HepG2 (cell line): Measurements from ENCODE around the gene MUTYH. TPM values are rescaled to one million over a fixed set of nuclear protein-coding genes. Genes with fewer than 3 reads are reported as not detected.

Source experiments
- ATAC-seq: fragments of 200-7000 bp; cut with Tn5 transposase; 3 replicates; pipeline ENCODE4 v1.9.1; 2020; ENCODE audit warnings: mild to moderate bottlenecking, moderate library complexity
- BruUV-seq: library from RNA; stranded (reverse); fragments of 400-500 nt; replicated peaks from 2 replicates; lab custom pipeline; 2021; lab: Mats Ljungman, UMichigan
- CTCF ChIA-PET: fragments of 300-600 bp; formaldehyde crosslinking; extraction: SDS; loops from one replicate; lab custom pipeline; 2021; ENCODE audit warnings: low total read pairs, inconsistent platforms, low intra/inter-chr PET ratio; lab: Yijun Ruan, JAX
- POLR2A ChIA-PET: fragments of 350-600 bp; sonication (Branson Sonifier 250); formaldehyde crosslinking; loops from one replicate; lab custom pipeline; 2020; ENCODE audit warnings: antibody characterized with exemption, inconsistent platforms; lab: Yijun Ruan, JAX
- DNase-seq: peaks from one replicate; pipeline ENCODE4 v3.0.0-alpha.2; 2015; ENCODE audit warnings: low spot score
- FAIRE-seq: peaks from 3 replicates; lab custom pipeline; 2011; peaks lifted over from hg19 to GRCh38; lab: Jason Lieb, UNC
- H2AFZ ChIP-seq: one replicate; pipeline ENCODE4 v1.6.1; 2011; ENCODE audit warnings: low read length, inconsistent platforms
- H3K27ac ChIP-seq: fragments of 300-600 bp; 3 replicates; pipeline ENCODE4 v1.8.0; 2011; ENCODE audit warnings: mixed run types, mild to moderate bottlenecking, mixed read lengths, low read length, inconsistent platforms; ENCODE audit not compliant: insufficient read depth; ENCODE audit errors: extremely low read length
- H3K27me3 ChIP-seq, 2 experiments: fragments of 200-600 bp in 1 of 2; 2 replicates in 1 of 2; 3 replicates in 1 of 2; pipeline versions ENCODE4 v1.6.0 to v1.8.0; 2011; ENCODE audit warnings: low read length in 2 of 2, mild to moderate bottlenecking in 2 of 2, moderate library complexity in 2 of 2, inconsistent platforms in 1 of 2; ENCODE audit not compliant: insufficient read depth in 2 of 2, control insufficient read depth in 1 of 2
- H3K36me3 ChIP-seq, 2 experiments: fragments of 200-600 bp in 1 of 2; replicated peaks in 1 of 2; 2 replicates in 1 of 2; 3 replicates in 1 of 2; pipeline versions ENCODE4 v1.5.1 to v1.8.0; 2011; ENCODE audit warnings: low read length in 2 of 2, inconsistent platforms in 1 of 2; ENCODE audit not compliant: insufficient read depth in 2 of 2, control insufficient read depth in 1 of 2
- H3K4me1 ChIP-seq: 2 replicates; pipeline ENCODE4 v1.5.1; 2012; ENCODE audit warnings: low read length, inconsistent platforms; ENCODE audit not compliant: insufficient read depth
- H3K4me2 ChIP-seq: 2 replicates; pipeline ENCODE4 v1.6.0; 2011; ENCODE audit warnings: low read depth, low read length, inconsistent platforms
- H3K4me3 ChIP-seq, 3 experiments: fragments of 200-600 bp in 1 of 3; sonication (generic), shearing (Covaris generic) in 1 of 3; replicated peaks in 1 of 3; 2 replicates each; pipeline ENCODE4 v1.5.1; 2011 to 2016; ENCODE audit warnings: low read length in 3 of 3, inconsistent platforms in 2 of 3, low read depth in 2 of 3, mild to moderate bottlenecking in 2 of 3, control low read depth in 1 of 3, mixed read lengths in 1 of 3; ENCODE audit not compliant: insufficient read depth in 1 of 3
- H3K79me2 ChIP-seq: one replicate; pipeline ENCODE4 v1.6.1; 2011; ENCODE audit warnings: low read length, inconsistent platforms; ENCODE audit not compliant: insufficient read depth
- H3K9ac ChIP-seq: 2 replicates; pipeline ENCODE4 v1.6.0; 2011; ENCODE audit warnings: mild to moderate bottlenecking, low read depth, low read length, inconsistent platforms; ENCODE audit not compliant: insufficient read depth
- H3K9me3 ChIP-seq: 2 replicates; pipeline ENCODE4 v1.5.1; 2012; ENCODE audit warnings: mild to moderate bottlenecking, low read length
- H4K20me1 ChIP-seq: 2 replicates; pipeline ENCODE4 v1.6.0; 2011; ENCODE audit warnings: inconsistent platforms, mild to moderate bottlenecking, low read length, moderate library complexity; ENCODE audit not compliant: insufficient read depth
- AGO2 ChIP-seq: fragments of 200-400 bp; formaldehyde crosslinking; optimal IDR thresholded peaks from 2 replicates; pipeline ENCODE3; 2017; ENCODE audit warnings: mild to moderate bottlenecking, low read depth, low read length, moderate library complexity
- CTCF ChIP-seq: sonication (generic); formaldehyde crosslinking; IDR thresholded peaks from 2 replicates; pipeline ENCODE4 v1.5.0; 2020; ENCODE audit warnings: mild to moderate bottlenecking, missing genetic modification reagents, moderate library complexity
- FOXA1 ChIP-seq, 2 experiments: fragments of 450-650 bp in 1 of 2; sonication (generic) in 1 of 2; formaldehyde crosslinking in 1 of 2; IDR thresholded peaks; 2 replicates each; pipeline versions ENCODE4 v1.4.0 to v1.6.1; 2016 to 2020; ENCODE audit warnings: missing genetic modification reagents in 1 of 2
- PAF1 ChIP-seq: IDR thresholded peaks from 2 replicates; pipeline ENCODE4 v1.6.1; 2016; ENCODE audit warnings: missing genetic modification reagents, missing compliant biosample characterization
- RBFOX2 ChIP-seq: fragments of 200-400 bp; formaldehyde crosslinking; IDR thresholded peaks from 2 replicates; pipeline ENCODE4 v1.6.1; 2017; ENCODE audit warnings: low read depth, mild to moderate bottlenecking, low read length
- STAG1 ChIP-seq: sonication (generic); formaldehyde crosslinking; IDR thresholded peaks from 2 replicates; pipeline ENCODE4 v1.4.0; 2020; ENCODE audit warnings: missing genetic modification reagents
- ZBTB46 ChIP-seq: sonication (generic); formaldehyde crosslinking; IDR thresholded peaks from 2 replicates; pipeline ENCODE4 v1.4.0; 2020; ENCODE audit warnings: mild to moderate bottlenecking, missing genetic modification reagents, borderline replicate concordance
- WGBS: methylation state at CpG from one replicate; pipeline ENCODE4 v1.1.6; 2017; ENCODE audit warnings: low lambda C conversion rate; 5-methylcytosine and 5-hydroxymethylcytosine counted together
- in situ Hi-C: cut with HindIII; loops from 2 replicates; pipeline ENCODE4 v1.10.0; 2017; ENCODE audit warnings: low pct_unique_long_range_greater_than_20kb; ENCODE audit not compliant: extremely low pct_ligation_motif_present
- intact Hi-C: fragments of 100-400 bp; cut with micrococcal nuclease; formaldehyde crosslinking; loops from one replicate; pipeline ENCODE4 v1.10.0; 2022; ENCODE audit not compliant: unreplicated experiment
- polyA plus RNA-seq, 8 experiments: library from polyadenylated mRNA; depleted of rRNA in 3 of 8; stranded (reverse) in 7 of 8; unstranded in 1 of 8; fragments of >200 nt; fragmentation: Illumina TruSeq in 4 of 8; extraction: Trizol in 4 of 8; gene quantifications; 2 replicates each; pipeline versions ENCODE4 v1.2.1 to v1.2.3, GENCODE V29; 2011 to 2016; ENCODE audit warnings: low read depth in 4 of 8, missing spikeins in 1 of 8, mixed read lengths in 1 of 8; ENCODE audit not compliant: insufficient read depth in 1 of 8
- total RNA-seq, 5 experiments: library from RNA; depleted of rRNA; stranded (reverse); fragments of >200 nt; fragmentation: Illumina TruSeq; extraction: Trizol; gene quantifications; 2 replicates each; pipeline ENCODE4 v1.2.3, GENCODE V29; 2016; ENCODE audit warnings: low read depth in 1 of 5

Gene MUTYH
- total and polyA plus RNA-seq, 2 of the 13 experiments (the other 11 are each of a cell fraction or from before 2014, with no cell fraction given), result 16.3 to 17.1 TPM

GRCh38 chr1:45327644-45328515 lies 12.4 kb downstream of the MUTYH start:
- H3K27ac ChIP-seq, result no peak overlapping the region
- POLR2A ChIA-PET, result interaction anchor here (2.4 kb wide), 1 partner anchor 12 kb away, joined by 13 read pairs; the partner anchor contains the start of genes MUTYH and TOE1
- intact Hi-C loops, result no loop called here

More at GRCh38 chr1:45327644-45328515, 12.4 kb downstream of the MUTYH start:
- H3K4me2 ChIP-seq, result no peak overlapping the region
- no peaks in the 10 kb centered on the region for H3K79me2 ChIP-seq
- no peaks in the 10 kb centered on the region for H3K27me3 ChIP-seq
- H3K4me3 ChIP-seq, result no peak overlapping the region
- no peaks in the 10 kb centered on the region; the same call in 1 of the 2 replicates for H3K4me1 ChIP-seq
- in situ Hi-C loops, result no loop called here
- TF ChIP-seq CTCF (CRISPR knock-in tag) (peak; percentile 42), AGO2 (peak; percentile 67), FOXA1 (IDR thresholded peaks at IDR 0.05) (no peak), FOXA1 (CRISPR knock-in tag; IDR thresholded peaks at IDR 0.05) (no peak), PAF1 (CRISPR knock-in tag) (no peak), RBFOX2 (0 out of 2 replicates have a peak, but pooled peaks have one; percentile 16), STAG1 (peak; percentile 47), ZBTB46 (CRISPR knock-in tag) (no peak)
- no peak overlapping the region for H2AFZ ChIP-seq
- H4K20me1 ChIP-seq, result no peaks in the 10 kb centered on the region
- H3K9me3 ChIP-seq, result no peaks in the 10 kb centered on the region
- DNase-seq, result no peak
- WGBS, result 89% methylated on average over 10 of the region's 19 CpGs
- peaks cover 2 to 26% of the 10 kb centered on the region in 2 experiments; a peak in 4 of 5 replicates for H3K36me3 ChIP-seq
- H3K9ac ChIP-seq, result no peak overlapping the region
- no peak for FAIRE-seq
- CTCF ChIA-PET, result no interaction called here
- ATAC-seq, result peak; percentile 18; the same call in 2 of the 3 replicates
- BruUV-seq, result no TSS peak
